ENCODE results near the gene AQP6.

The AQP6 gene

DNA sequence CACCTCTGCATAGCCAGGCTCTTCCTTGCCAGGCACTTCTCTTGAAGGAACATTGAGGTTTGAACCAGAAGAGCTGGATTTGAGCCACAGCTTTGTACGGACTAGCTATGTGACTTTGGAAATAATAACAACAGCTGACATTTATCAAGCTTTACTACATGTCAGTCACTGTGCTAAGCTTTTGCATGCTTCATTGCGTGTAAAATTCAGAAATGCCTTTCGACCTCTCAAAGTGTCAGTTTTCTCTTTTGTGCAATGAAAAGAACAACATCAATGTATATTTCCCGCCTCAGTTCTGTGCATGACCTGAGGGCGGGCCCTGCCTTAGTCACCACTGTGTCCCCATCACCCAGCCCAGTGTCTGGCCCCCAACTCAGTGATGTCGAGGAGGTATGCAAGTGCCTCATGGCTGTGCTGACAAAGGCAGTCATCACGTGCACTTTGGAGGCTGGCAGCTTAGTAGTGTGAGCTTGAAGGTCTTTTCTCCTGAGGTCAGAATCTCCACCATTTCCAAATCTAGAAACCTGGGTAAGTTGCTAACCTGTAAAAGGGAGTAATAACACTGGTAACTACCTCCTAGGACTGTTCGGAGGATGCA is 40.1 kb upstream of the AQP6 start:
- Histone ChIP-seq H3K27ac (ENCODE audit: low read length) (no peak overlapping the region), H3K36me3 (ENCODE audit: control insufficient read depth, insufficient read depth, low read length) (no peaks in the 10 kb centered on the region), H3K4me3 (ENCODE audit: low read length) (no peak overlapping the region), H3K4me1 (ENCODE audit: control insufficient read depth, insufficient read depth, low read length) (no peaks in the 10 kb centered on the region), H3K27me3 (ENCODE audit: control insufficient read depth, insufficient read depth, low read length) (no peaks in the 10 kb centered on the region), H3K9me3 (ENCODE audit: control insufficient read depth, insufficient read depth, low read length) (no peaks in the 10 kb centered on the region)
- DNase-seq (ENCODE audit: low read depth, low spot score) = no peak
- WGBS (ENCODE audit: insufficient coverage, insufficient read length) = no CpG with 5 or more reads among the region's 8 CpGs

DNA sequence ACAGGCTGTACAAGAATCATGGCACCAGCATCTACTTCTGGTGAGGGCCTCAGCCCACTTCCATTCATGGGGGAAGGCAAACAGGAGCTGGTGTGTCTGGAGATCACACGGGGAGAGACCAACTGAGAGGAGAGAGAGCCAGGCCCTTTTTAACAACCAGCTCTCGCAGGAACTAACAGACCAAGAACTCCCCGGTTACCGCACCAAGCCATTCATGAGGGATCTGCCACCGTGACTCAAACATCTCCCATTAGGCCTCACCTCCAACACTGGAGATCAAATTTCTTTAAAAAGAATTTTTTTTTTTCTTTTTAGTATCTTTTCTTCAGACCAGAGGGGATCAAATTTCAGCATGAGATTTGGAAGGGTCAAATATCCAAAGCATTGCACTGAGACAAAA is 39.0 kb upstream of the AQP6 start:
- H3K27ac ChIP-seq (ENCODE audit: low read length) = no peak overlapping the region
- no peaks in the 10 kb centered on the region for H3K9me3 ChIP-seq (ENCODE audit: control insufficient read depth, insufficient read depth, low read length)
- H3K36me3 ChIP-seq (ENCODE audit: control insufficient read depth, insufficient read depth, low read length) = no peaks in the 10 kb centered on the region
- no peak for DNase-seq (ENCODE audit: low read depth, low spot score)
- no peaks in the 10 kb centered on the region for H3K27me3 ChIP-seq (ENCODE audit: control insufficient read depth, insufficient read depth, low read length)
- no CpG with 5 or more reads among the region's 5 CpGs for WGBS (ENCODE audit: insufficient coverage, insufficient read length)
- no peaks in the 10 kb centered on the region for H3K4me1 ChIP-seq (ENCODE audit: control insufficient read depth, insufficient read depth, low read length)
- no peak overlapping the region for H3K4me3 ChIP-seq (ENCODE audit: low read length)

DNA sequence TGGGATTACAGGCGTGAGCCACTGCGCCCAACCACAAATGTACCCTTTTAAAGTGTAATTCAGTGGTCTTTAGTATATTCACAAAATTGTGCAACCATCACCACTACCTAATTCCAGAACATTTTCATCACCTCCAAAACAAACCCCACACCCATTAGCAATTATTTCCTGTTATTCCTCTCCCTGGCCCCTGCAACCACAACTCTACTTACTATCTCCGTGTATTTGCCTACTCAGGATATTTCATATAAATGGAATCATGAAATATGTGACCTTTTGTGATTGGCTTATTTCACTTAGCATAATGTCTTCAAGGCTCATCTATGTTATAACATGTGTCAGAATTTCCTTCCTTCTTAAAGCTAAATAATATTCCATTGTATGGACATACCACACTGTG is 38.2 kb upstream of the AQP6 start:
- no peak for DNase-seq (ENCODE audit: low read depth, low spot score)
- no peaks in the 10 kb centered on the region for H3K4me1 ChIP-seq (ENCODE audit: control insufficient read depth, insufficient read depth, low read length)
- no peaks in the 10 kb centered on the region for H3K36me3 ChIP-seq (ENCODE audit: control insufficient read depth, insufficient read depth, low read length)
- H3K27ac ChIP-seq (ENCODE audit: low read length) = no peak overlapping the region
- H3K9me3 ChIP-seq (ENCODE audit: control insufficient read depth, insufficient read depth, low read length) = no peaks in the 10 kb centered on the region
- no CpG with 5 or more reads among the region's 3 CpGs for WGBS (ENCODE audit: insufficient coverage, insufficient read length)
- no peak overlapping the region for H3K4me3 ChIP-seq (ENCODE audit: low read length)
- H3K27me3 ChIP-seq (ENCODE audit: control insufficient read depth, insufficient read depth, low read length) = no peaks in the 10 kb centered on the region

DNA sequence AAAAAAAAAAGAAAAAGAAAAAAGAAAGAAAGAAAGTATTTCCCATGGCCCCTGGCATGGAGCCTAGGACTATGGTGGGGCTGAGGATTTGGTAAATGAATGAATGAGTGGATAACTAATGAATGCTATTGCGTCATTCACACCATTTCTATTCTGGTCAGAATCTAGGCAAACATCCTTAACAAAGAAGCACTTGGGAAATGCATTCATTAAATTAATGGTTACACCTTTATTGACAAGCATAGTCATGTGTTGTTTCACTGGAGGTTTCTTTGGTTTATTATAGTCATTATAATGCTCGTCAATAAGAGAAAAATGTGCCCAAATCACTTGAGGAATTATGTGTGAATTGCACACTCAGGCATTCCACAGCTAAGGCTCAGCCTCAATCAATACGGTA is 35.8 kb upstream of the AQP6 start:
- Histone ChIP-seq H3K9me3 (ENCODE audit: control insufficient read depth, insufficient read depth, low read length) (no peaks in the 10 kb centered on the region), H3K4me1 (ENCODE audit: control insufficient read depth, insufficient read depth, low read length) (no peaks in the 10 kb centered on the region)
- no CpG with 5 or more reads among the region's 3 CpGs for WGBS (ENCODE audit: insufficient coverage, insufficient read length)

DNA sequence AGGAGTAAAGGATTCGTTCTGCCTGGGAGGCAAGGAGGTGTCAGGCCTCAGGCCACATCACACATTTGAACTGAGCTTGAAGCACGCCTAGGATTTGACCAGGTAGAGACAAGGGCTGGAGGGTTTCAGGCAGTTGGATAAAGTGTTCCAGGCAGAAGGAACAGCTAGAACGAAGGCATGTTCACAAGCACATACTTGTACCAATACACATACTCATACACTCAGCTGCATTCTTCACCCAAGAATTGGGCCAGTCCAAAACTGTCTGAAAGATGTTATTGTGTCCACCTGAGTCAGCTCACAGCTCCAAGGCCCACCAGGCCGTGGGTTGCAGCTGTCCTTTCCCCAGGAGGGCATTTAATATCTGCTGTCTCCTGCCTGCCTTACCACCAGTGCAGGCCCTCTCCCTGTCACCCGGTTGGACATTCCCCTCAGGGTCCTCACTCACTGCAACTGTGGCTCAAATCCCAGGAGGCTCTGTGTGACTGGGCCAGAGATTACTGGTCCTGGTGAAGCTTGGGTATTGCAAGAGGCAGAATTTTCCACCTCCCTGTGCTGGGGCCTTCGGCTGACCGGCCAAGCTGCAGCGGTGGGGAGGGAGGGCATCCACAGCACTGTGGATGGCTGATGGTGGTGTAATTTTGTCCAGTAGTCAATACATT is 35.0 kb upstream of the AQP6 start:
- Histone ChIP-seq H3K27me3 (ENCODE audit: control insufficient read depth, insufficient read depth, low read length) (no peaks in the 10 kb centered on the region), H3K27ac (ENCODE audit: low read length) (no peak overlapping the region), H3K36me3 (ENCODE audit: control insufficient read depth, insufficient read depth, low read length) (no peaks in the 10 kb centered on the region), H3K4me1 (ENCODE audit: control insufficient read depth, insufficient read depth, low read length) (no peaks in the 10 kb centered on the region), H3K4me3 (ENCODE audit: low read length) (no peak overlapping the region), H3K9me3 (ENCODE audit: control insufficient read depth, insufficient read depth, low read length) (no peaks in the 10 kb centered on the region)
- no peak for DNase-seq (ENCODE audit: low read depth, low spot score)
- WGBS (ENCODE audit: insufficient coverage, insufficient read length) = no CpG with 5 or more reads among the region's 8 CpGs

More for the DNA sequence above, 35.8 kb upstream of the AQP6 start:
- no peak for DNase-seq (ENCODE audit: low read depth, low spot score)
- H3K4me3 ChIP-seq (ENCODE audit: low read length) = no peak overlapping the region
- no peaks in the 10 kb centered on the region for H3K27me3 ChIP-seq (ENCODE audit: control insufficient read depth, insufficient read depth, low read length)
- H3K36me3 ChIP-seq (ENCODE audit: control insufficient read depth, insufficient read depth, low read length) = no peaks in the 10 kb centered on the region
- H3K27ac ChIP-seq (ENCODE audit: low read length) = no peak overlapping the region

DNA sequence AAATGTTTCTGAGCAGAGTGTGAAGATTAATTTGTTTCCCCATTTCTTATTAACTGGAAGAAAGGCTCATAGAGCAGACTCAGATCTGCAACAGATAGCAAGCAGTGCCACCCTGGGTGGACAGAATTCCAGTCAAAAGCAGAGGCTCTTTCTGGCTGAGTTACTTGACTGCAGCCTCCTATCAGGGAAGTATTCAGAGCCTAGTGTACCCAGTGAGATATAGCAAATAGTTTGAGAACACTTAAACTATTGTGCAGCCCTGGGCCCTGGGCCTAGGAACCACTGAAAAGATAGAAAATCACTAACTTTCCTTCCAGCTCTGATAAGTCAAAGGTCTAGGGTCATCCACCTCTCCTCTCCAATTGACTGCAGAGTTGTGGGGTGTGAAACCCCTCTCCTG is 33.4 kb upstream of the AQP6 start:
- H3K4me3 ChIP-seq (ENCODE audit: low read length) = no peak overlapping the region
- H3K27ac ChIP-seq (ENCODE audit: low read length) = no peak overlapping the region
- H3K36me3 ChIP-seq (ENCODE audit: control insufficient read depth, insufficient read depth, low read length) = no peaks in the 10 kb centered on the region
- no peak for DNase-seq (ENCODE audit: low read depth, low spot score)
- H3K27me3 ChIP-seq (ENCODE audit: control insufficient read depth, insufficient read depth, low read length) = no peaks in the 10 kb centered on the region
- H3K9me3 ChIP-seq (ENCODE audit: control insufficient read depth, insufficient read depth, low read length) = no peaks in the 10 kb centered on the region
- H3K4me1 ChIP-seq (ENCODE audit: control insufficient read depth, insufficient read depth, low read length) = no peaks in the 10 kb centered on the region

DNA sequence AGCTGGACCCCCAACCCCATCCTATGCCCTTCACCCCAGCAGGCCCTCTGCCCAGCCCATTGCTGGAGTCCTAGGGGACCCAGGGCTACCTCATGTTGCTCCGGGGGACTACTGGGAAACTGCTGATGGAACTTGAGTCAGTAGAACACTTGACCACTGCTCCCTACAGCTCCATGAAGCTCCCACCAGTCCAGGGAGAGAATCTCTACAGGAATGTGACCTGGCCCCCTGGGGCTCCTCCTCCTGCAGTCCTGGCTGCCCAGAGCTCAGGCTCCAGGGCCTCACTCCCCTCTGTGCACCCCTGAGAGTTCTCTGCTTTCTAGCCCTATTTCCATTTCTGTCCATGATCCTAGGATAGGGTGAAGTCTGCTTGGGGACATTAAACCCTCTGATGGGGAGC is 33.0 kb upstream of the AQP6 start:
- Histone ChIP-seq H3K27me3 (ENCODE audit: control insufficient read depth, insufficient read depth, low read length) (no peaks in the 10 kb centered on the region), H3K4me1 (ENCODE audit: control insufficient read depth, insufficient read depth, low read length) (no peaks in the 10 kb centered on the region)
- no CpG with 5 or more reads among the region's 1 CpG for WGBS (ENCODE audit: insufficient coverage, insufficient read length)

DNA sequence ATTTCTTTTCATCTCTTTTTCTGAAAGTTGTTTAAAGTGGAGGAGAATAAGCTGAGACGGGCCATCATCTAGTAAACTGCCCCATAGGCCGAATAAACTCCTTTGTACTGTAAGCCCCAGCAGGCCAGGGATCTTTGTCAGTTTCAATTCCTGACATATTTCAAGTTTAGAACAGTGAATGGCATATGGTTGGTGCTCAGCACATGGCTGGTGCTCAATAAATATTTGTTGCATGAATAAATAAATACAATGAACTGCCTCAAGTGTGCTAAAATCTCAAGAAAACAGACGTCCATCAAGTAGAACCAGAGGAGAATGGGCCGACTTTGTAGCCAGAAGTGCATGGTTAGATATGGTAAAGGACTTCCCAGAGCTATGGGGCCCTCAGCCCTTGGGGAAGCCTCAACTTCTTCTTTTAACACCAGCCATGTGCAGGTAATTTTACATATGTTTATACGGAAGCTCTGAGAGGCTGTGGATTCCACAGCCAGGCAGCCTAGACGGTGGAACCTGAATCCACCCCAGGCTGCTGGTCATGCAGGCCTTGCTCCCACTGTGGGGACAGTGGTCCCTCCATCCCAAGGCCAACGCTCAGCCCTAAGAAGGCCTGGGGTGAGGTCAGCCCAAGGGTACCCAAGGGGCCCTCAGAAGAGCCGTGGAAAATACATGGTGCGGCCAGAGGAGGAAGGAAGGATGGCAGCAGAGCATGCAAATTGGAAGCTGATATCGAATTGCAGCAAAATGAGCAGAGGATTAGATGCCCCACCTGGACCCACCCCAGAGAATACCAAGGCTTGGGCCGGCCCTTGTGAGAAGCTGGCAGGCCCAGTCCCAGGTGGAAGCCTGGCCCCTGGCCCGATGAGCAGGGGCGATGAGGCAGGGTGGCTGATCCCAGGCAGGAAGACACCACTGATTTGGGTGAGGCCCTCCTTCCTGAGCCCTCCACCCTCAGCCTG is 30.9 kb upstream of the AQP6 start:
- H3K4me3 ChIP-seq (ENCODE audit: low read length) = no peak overlapping the region
- DNase-seq (ENCODE audit: low read depth, low spot score) = no peak
- no peaks in the 10 kb centered on the region for H3K9me3 ChIP-seq (ENCODE audit: control insufficient read depth, insufficient read depth, low read length)
- WGBS (ENCODE audit: insufficient coverage, insufficient read length) = no CpG with 5 or more reads among the region's 13 CpGs
- H3K4me1 ChIP-seq (ENCODE audit: control insufficient read depth, insufficient read depth, low read length) = peaks cover 4% of the 10 kb centered on the region; the same call in 1 of the 2 replicates
- H3K36me3 ChIP-seq (ENCODE audit: control insufficient read depth, insufficient read depth, low read length) = no peaks in the 10 kb centered on the region
- no peaks in the 10 kb centered on the region for H3K27me3 ChIP-seq (ENCODE audit: control insufficient read depth, insufficient read depth, low read length)
- H3K27ac ChIP-seq (ENCODE audit: low read length) = no peak overlapping the region

More for the DNA sequence above, 33.0 kb upstream of the AQP6 start:
- DNase-seq (ENCODE audit: low read depth, low spot score) = no peak
- H3K36me3 ChIP-seq (ENCODE audit: control insufficient read depth, insufficient read depth, low read length) = no peaks in the 10 kb centered on the region
- H3K4me3 ChIP-seq (ENCODE audit: low read length) = no peak overlapping the region
- H3K9me3 ChIP-seq (ENCODE audit: control insufficient read depth, insufficient read depth, low read length) = no peaks in the 10 kb centered on the region
- no peak overlapping the region for H3K27ac ChIP-seq (ENCODE audit: low read length)

DNA sequence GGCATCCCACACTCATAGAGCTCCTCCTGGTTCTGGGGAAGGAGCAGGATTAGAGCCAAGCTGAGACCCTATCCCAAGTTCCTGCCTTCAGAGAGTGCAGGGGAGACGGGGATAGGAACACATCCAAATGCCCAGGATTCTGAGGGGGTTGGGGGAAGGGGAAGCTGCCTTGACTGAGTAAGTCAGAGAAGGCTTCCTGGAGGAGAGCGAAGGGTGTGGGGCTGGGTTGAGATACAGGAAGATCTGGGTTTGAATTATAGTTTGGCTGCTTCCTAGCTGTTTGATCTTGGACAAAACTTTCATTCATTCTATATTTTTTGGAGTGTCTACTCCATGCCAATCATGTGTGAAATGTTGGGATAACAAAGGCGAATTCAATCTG is 30.2 kb upstream of the AQP6 start:
- DNase-seq (ENCODE audit: low read depth, low spot score) = no peak
- no peak overlapping the region for H3K4me3 ChIP-seq (ENCODE audit: low read length)
- WGBS (ENCODE audit: insufficient coverage, insufficient read length) = no CpG with 5 or more reads among the region's 3 CpGs
- H3K9me3 ChIP-seq (ENCODE audit: control insufficient read depth, insufficient read depth, low read length) = no peaks in the 10 kb centered on the region
- H3K27me3 ChIP-seq (ENCODE audit: control insufficient read depth, insufficient read depth, low read length) = no peaks in the 10 kb centered on the region
- H3K27ac ChIP-seq (ENCODE audit: low read length) = no peak overlapping the region
- no peaks in the 10 kb centered on the region for H3K36me3 ChIP-seq (ENCODE audit: control insufficient read depth, insufficient read depth, low read length)
- H3K4me1 ChIP-seq (ENCODE audit: control insufficient read depth, insufficient read depth, low read length) = peaks cover 4% of the 10 kb centered on the region; the same call in 1 of the 2 replicates

DNA sequence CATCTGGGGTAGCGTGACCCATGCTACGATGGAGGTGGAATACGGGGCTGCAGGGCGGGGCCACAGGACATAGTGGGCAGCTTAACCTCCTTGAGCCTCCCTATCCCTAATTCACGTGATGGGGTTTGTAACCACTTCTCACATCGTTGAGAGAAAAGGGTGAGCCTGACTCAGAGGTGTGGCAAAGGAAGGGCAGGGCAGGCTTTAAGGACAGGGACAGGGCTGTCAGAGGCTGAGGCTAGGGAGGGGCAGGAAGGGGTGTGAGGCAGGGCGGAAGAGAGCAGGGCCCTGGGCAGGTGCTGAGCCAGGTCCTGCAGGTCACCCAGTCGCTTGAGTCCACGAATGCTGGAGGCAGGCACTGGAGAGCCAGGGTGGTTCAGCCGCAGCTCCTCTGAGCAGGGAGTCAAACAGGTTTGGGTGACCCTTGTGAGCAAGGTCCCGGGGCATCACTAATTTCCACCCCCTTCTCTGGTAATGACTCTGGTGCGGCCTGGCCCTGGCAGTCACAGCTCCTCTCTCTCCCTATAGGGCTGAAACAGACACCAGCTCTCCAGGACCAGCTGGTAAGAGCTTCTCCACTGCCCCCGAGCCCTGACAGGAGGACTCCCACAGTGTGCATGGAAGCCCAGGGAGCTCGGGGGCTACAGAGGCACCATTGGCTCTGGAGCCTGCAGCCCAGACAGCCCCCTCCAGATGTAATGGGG is 29.7 kb upstream of the AQP6 start:
- no peak for DNase-seq (ENCODE audit: low read depth, low spot score)
- H3K27ac ChIP-seq (ENCODE audit: low read length) = no peak overlapping the region
- no peak overlapping the region for H3K4me3 ChIP-seq (ENCODE audit: low read length)
- H3K27me3 ChIP-seq (ENCODE audit: control insufficient read depth, insufficient read depth, low read length) = no peaks in the 10 kb centered on the region
- H3K4me1 ChIP-seq (ENCODE audit: control insufficient read depth, insufficient read depth, low read length) = peaks cover 6% of the 10 kb centered on the region
- no peaks in the 10 kb centered on the region for H3K9me3 ChIP-seq (ENCODE audit: control insufficient read depth, insufficient read depth, low read length)
- no CpG with 5 or more reads among the region's 14 CpGs for WGBS (ENCODE audit: insufficient coverage, insufficient read length)
- H3K36me3 ChIP-seq (ENCODE audit: control insufficient read depth, insufficient read depth, low read length) = no peaks in the 10 kb centered on the region
